Measurements from ENCODE around the gene ZKSCAN5.
"Not testable (repeated sequence)": the region's sequence is repeated elsewhere in the genome, so short reads cannot be mapped to it uniquely, and the experiment has no call there.

DNA sequence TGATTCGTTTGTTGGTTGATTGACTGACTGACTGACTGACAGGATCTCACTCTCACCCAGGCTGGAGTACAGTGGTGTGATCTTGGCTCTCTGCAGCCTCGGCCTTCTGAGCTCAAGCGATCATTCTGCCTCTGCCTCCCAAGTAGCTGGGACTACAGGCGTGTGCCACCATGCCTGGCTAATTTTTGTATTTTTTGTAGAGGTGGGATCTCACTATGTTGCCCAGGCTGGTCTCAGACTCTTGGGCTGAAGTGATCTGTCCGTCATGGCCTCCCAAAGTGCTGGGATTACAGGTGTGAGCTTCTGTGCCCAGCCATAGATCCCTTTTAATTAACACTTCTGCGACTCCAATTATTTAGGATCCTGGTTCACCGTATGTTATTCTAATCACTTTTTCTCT lies 64.3 kb downstream of the ZKSCAN5 start:
- TF ChIP-seq, protein P1, sequence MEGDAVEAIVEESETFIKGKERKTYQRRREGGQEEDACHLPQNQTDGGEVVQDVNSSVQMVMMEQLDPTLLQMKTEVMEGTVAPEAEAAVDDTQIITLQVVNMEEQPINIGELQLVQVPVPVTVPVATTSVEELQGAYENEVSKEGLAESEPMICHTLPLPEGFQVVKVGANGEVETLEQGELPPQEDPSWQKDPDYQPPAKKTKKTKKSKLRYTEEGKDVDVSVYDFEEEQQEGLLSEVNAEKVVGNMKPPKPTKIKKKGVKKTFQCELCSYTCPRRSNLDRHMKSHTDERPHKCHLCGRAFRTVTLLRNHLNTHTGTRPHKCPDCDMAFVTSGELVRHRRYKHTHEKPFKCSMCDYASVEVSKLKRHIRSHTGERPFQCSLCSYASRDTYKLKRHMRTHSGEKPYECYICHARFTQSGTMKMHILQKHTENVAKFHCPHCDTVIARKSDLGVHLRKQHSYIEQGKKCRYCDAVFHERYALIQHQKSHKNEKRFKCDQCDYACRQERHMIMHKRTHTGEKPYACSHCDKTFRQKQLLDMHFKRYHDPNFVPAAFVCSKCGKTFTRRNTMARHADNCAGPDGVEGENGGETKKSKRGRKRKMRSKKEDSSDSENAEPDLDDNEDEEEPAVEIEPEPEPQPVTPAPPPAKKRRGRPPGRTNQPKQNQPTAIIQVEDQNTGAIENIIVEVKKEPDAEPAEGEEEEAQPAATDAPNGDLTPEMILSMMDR (IDR thresholded peaks at IDR 0.05; ENCODE audit: control extremely low read depth in 1 of 3, insufficient read depth in 1 of 3, low read depth in 1 of 3, low read length in 3 of 3): not testable (repeated sequence)
- TF ChIP-seq TAF1 (IDR thresholded peaks at IDR 0.05; ENCODE audit: low read depth, low read length); RAD21 (IDR thresholded peaks at IDR 0.05 in 1 of 2, conservative IDR thresholded peaks at IDR 0.05 in 1 of 2; ENCODE audit: low read depth in 2 of 2, low read length in 2 of 2); EZH2 (IDR thresholded peaks at IDR 0.05; ENCODE audit: low read depth, low read length, severe bottlenecking); SRF (IDR thresholded peaks at IDR 0.05; ENCODE audit: low read depth, low read length); SIX5 (IDR thresholded peaks at IDR 0.05; ENCODE audit: low read depth, low read length); RFX5 (IDR thresholded peaks at IDR 0.05; ENCODE audit: borderline replicate concordance, low read depth, low read length); HDAC2 (IDR thresholded peaks at IDR 0.05; ENCODE audit: borderline replicate concordance in 1 of 2, low read depth in 2 of 2, low read length in 2 of 2); POU5F1 (IDR thresholded peaks at IDR 0.05; ENCODE audit: low read depth, low read length): not testable (repeated sequence)
